T47D (cell line): ENCODE results near the gene MYCBPAP.
"Not testable (repeated sequence)": the region's sequence is repeated elsewhere in the genome, so short reads cannot be mapped to it uniquely, and the experiment has no call there.

Source experiments
- DNase-seq, 2 experiments: peaks; one replicate each; pipeline versions ENCODE4 v3.0.0 to v3.0.0-alpha.2; 2011 to 2012; ENCODE audit warnings: low read depth in 1 of 2, low spot score in 1 of 2
- JUND ChIP-seq: IDR thresholded peaks from 2 replicates; pipeline ENCODE4 v1.6.1; 2012; ENCODE audit warnings: low read depth
- in situ Hi-C: cut with HindIII; loops from 2 replicates; pipeline ENCODE4 v1.10.0; 2016; ENCODE audit warnings: low sequenced_read_pairs, low pct_unique_long_range_greater_than_20kb

The MYCBPAP gene

GRCh38 chr17:50466371-50467113 lies 41.7 kb upstream of the MYCBPAP start:
- in situ Hi-C loops, result no loop called here
- TF ChIP-seq JUND, result no peak

GRCh38 chr17:50467114-50467854 lies 41.0 kb upstream of the MYCBPAP start:
- no peak for TF ChIP-seq JUND
- DNase-seq, result no peak
- in situ Hi-C loops, result no loop called here

More at GRCh38 chr17:50466371-50467113, 41.7 kb upstream of the MYCBPAP start:
- peak in 1 of 2 experiments; percentile 82 for DNase-seq

GRCh38 chr17:50467855-50468303 lies 40.4 kb upstream of the MYCBPAP start:
- no peak for TF ChIP-seq JUND
- in situ Hi-C loops, result no loop called here
- DNase-seq, result no peak

- DNase-seq, result no peak
Measured at GRCh38 chr17:50468304-50469207, 39.7 kb upstream of the MYCBPAP start, which contains the start of gene CHAD. Gene CHAD (minus strand): TSS chr17:50468880. CDS start chr17:50468813, 67 bp downstream.

GRCh38 chr17:50469208-50469605 lies 39.0 kb upstream of the MYCBPAP start:
- DNase-seq, result no peak
- in situ Hi-C loops, result no loop called here
- no peak for TF ChIP-seq JUND

More at GRCh38 chr17:50468304-50469207, 39.7 kb upstream of the MYCBPAP start, which contains the start of gene CHAD:
- no peak for TF ChIP-seq JUND
- in situ Hi-C loops, result no loop called here

- no peak for TF ChIP-seq JUND
- in situ Hi-C loops, result no loop called here
- no peak for DNase-seq
Measured at GRCh38 chr17:50469671-50470305, 38.5 kb upstream of the MYCBPAP start.

- DNase-seq, result no peak
- in situ Hi-C loops, result no loop called here
- no peak for TF ChIP-seq JUND
Measured at GRCh38 chr17:50470426-50470825, 37.8 kb upstream of the MYCBPAP start.

GRCh38 chr17:50471009-50471905 lies 37.0 kb upstream of the MYCBPAP start:
- no peak for DNase-seq
- in situ Hi-C loops, result no loop called here
- TF ChIP-seq JUND, result no peak

GRCh38 chr17:50472286-50472685 lies 36.0 kb upstream of the MYCBPAP start:
- TF ChIP-seq JUND, result no peak
- in situ Hi-C loops, result no loop called here
- DNase-seq, result no peak

- DNase-seq, result peak in 1 of 2 experiments; percentile 71
- in situ Hi-C loops, result not testable (repeated sequence)
Measured at GRCh38 chr17:50472761-50473161, 35.5 kb upstream of the MYCBPAP start.

- TF ChIP-seq JUND, result no peak
- DNase-seq, result no peak
- in situ Hi-C loops, result no loop called here
Measured at GRCh38 chr17:50473901-50474300, 34.3 kb upstream of the MYCBPAP start.

- TF ChIP-seq JUND, result no peak
- in situ Hi-C loops, result no loop called here
- no peak for DNase-seq
Measured at GRCh38 chr17:50474523-50474922, 33.7 kb upstream of the MYCBPAP start.
